HG03521 (cell line): ENCODE data around the gene SCP2.
"Not testable (repeated sequence)": the region's sequence is repeated elsewhere in the genome, so short reads cannot be mapped to it uniquely, and the experiment has no call there.

Source experiments
- ATAC-seq: cut with Tn5 transposase; IDR thresholded peaks from one replicate; pipeline ENCODE4 v1.9.1; 2021; ENCODE audit warnings: mild to moderate bottlenecking, moderate library complexity; ENCODE audit not compliant: unreplicated experiment

SCP2 gene

GRCh38 chr1:52916241-52916975, 10.7 kb upstream of the SCP2 start:
- ATAC-seq: no peak

- ATAC-seq: no peak
These were observed 9.9 kb upstream of the SCP2 start for GRCh38 chr1:52917156-52917555.

- ATAC-seq: no peak
These were observed 9.5 kb upstream of the SCP2 start for GRCh38 chr1:52917581-52917980.

GRCh38 chr1:52918201-52918600, 8.9 kb upstream of the SCP2 start:
- ATAC-seq: no peak

- ATAC-seq: no peak
These were observed 7.9 kb upstream of the SCP2 start for GRCh38 chr1:52919051-52919722.

GRCh38 chr1:52919723-52920483, 7.2 kb upstream of the SCP2 start:
- ATAC-seq: no peak

GRCh38 chr1:52920791-52921291, 6.2 kb upstream of the SCP2 start:
- ATAC-seq: no peak

- ATAC-seq: no peak
These were observed 1.5 kb upstream of the SCP2 start for GRCh38 chr1:52925571-52926005.

GRCh38 chr1:52926864-52927211, 238 bp upstream of the SCP2 start:
- ATAC-seq: no peak

GRCh38 chr1:52928015-52928404, 934 bp downstream of the SCP2 start:
- ATAC-seq: no peak

- ATAC-seq: no peak
These were observed 1.9 kb downstream of the SCP2 start for GRCh38 chr1:52929019-52929418.

- ATAC-seq: no peak
These were observed 10.5 kb downstream of the SCP2 start for GRCh38 chr1:52937433-52938182.

GRCh38 chr1:52938183-52938451, 11.0 kb downstream of the SCP2 start:
- no peak for ATAC-seq

- no peak for ATAC-seq
These were observed 16.9 kb downstream of the SCP2 start for GRCh38 chr1:52943876-52944416.

- ATAC-seq: no peak
These were observed 17.5 kb downstream of the SCP2 start for GRCh38 chr1:52944566-52944965.

GRCh38 chr1:52947490-52947889, 20.4 kb downstream of the SCP2 start:
- ATAC-seq: no peak

- not testable (repeated sequence) for ATAC-seq
These were observed 22.5 kb downstream of the SCP2 start for GRCh38 chr1:52949602-52950001.

GRCh38 chr1:52952112-52952511, 25.0 kb downstream of the SCP2 start:
- no peak for ATAC-seq

GRCh38 chr1:52955129-52955970, 28.3 kb downstream of the SCP2 start:
- no peak for ATAC-seq

- ATAC-seq: no peak
These were observed 36.0 kb downstream of the SCP2 start for GRCh38 chr1:52963101-52963500.
